BLaER1 (cell line): Measurements from ENCODE around the gene SAMD4A.

ENCODE experiments used
- H3K27ac ChIP-seq: shearing (Covaris generic); formaldehyde crosslinking; 2 replicates; pipeline ENCODE4 v1.8.1; 2022
- H3K27me3 ChIP-seq: shearing (Covaris generic); formaldehyde crosslinking; 2 replicates; pipeline ENCODE4 v1.8.1; 2022
- H3K36me3 ChIP-seq: shearing (Covaris generic); formaldehyde crosslinking; 2 replicates; pipeline ENCODE4 v1.8.1; 2022
- H3K4me1 ChIP-seq: shearing (Covaris generic); formaldehyde crosslinking; 2 replicates; pipeline ENCODE4 v1.8.1; 2022
- H3K4me2 ChIP-seq: shearing (Covaris generic); formaldehyde crosslinking; 2 replicates; pipeline ENCODE4 v1.8.1; 2022
- H3K4me3 ChIP-seq: shearing (Covaris generic); formaldehyde crosslinking; 2 replicates; pipeline ENCODE4 v1.8.1; 2022
- H3K9ac ChIP-seq: shearing (Covaris generic); formaldehyde crosslinking; 2 replicates; pipeline ENCODE4 v1.8.1; 2022
- H3K9me3 ChIP-seq: shearing (Covaris generic); formaldehyde crosslinking; 2 replicates; pipeline ENCODE4 v1.8.1; 2022
- H4K20me1 ChIP-seq: shearing (Covaris generic); formaldehyde crosslinking; 2 replicates; pipeline ENCODE4 v1.8.1; 2022
- Cebpa-rat ChIP-seq: shearing (Covaris generic); IDR thresholded peaks from 2 replicates; pipeline ENCODE4 v1.8.1; 2022

Gene SAMD4A

DNA sequence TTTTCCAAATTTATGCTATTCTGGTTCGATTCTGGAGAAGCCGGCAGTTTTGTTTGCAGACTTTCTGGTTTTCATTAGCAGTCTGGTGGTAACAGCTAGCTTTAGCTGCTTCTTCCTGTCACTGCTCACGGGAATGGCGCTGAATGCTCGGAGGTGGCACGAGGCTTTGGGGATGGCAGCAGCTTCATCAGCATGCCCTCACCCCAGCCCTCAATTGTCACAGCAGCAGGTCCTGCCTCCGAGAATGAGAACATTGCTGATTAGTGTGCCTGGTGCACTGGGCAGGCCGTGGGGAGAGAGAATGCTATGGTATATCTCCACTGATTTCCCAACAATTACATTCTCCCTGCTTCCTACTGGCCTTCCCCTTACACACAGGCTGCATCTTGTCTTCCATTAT lies 73.6 kb downstream of the SAMD4A start:
- no peak overlapping the region for H3K4me3 ChIP-seq

DNA sequence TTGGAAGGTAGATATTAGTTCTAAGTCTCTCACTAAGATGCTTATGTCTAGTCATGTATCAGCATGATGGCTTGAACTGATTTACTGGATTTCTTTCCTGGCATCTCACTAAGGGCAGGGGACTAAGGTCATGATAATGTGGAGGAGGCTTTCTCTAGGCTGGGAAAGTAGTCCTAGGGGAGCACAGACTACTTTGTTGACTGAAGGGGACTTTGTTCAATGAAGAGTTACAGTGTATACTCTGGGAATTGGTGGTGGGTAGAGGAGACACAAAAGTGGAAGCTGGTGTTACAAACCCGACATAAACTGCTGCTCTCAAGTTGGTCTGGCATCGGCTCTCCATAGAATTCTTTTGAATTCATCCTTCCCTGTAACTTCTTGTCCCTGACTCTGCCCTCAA lies 75.2 kb downstream of the SAMD4A start:
- H3K27ac ChIP-seq = no peak overlapping the region

More for the DNA sequence above, 73.6 kb downstream of the SAMD4A start:
- peaks cover 96% of the 10 kb centered on the region for H4K20me1 ChIP-seq
- no peaks in the 10 kb centered on the region for H3K27me3 ChIP-seq
- peaks cover 5% of the 10 kb centered on the region; the same call in 1 of the 2 replicates for H3K36me3 ChIP-seq
- H3K9me3 ChIP-seq = no peaks in the 10 kb centered on the region
- H3K27ac ChIP-seq = no peak overlapping the region
- H3K9ac ChIP-seq = no peak overlapping the region
- H3K4me2 ChIP-seq = no peak overlapping the region
- 0 out of 2 replicates have a peak, but pooled peaks cover 3% of the 10 kb centered on the region for H3K4me1 ChIP-seq
- TF ChIP-seq Cebpa-rat = no peak

DNA sequence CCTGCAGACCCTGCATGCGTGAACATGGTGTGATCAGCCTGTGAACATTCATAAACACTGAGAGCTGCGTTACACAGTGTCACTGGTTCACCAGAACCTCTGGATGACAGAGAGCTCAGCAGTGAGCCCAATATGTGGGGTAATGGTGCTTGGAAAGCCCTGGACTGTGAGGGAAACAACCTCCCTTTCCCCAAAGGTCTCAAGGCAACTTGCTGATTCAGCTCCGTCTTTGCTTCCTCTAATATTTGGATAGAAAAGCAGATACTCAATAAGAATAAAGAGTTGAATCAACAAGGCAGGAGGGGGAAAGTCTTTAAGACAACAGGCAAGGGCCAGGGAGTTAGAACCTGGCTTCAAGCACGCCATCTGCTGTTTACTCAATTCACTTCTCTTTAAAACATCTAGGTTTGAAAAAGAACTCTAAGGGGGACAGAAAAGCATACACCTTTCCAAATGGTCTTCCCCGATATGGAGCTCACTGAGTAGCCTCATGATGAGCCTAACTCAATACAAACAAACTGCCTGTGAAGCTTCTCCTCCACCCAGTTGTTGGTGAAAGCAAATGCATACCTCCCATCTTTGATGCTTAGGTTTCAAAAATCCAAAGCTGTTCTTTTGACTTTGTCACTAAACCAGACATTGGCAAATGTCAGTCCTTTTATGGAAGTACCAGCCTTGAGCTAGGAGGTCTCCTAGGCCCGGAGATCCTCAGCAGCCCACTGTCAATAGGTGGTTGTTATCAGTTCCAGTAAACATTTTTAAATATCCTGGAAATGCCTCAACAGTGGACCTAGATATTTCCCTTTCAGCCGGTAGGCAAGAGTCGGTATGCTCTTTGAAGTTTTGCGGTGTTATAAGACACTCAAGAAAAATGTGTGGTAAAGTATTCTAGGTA lies 76.1 kb downstream of the SAMD4A start:
- no peak for TF ChIP-seq Cebpa-rat
- Histone ChIP-seq H4K20me1 (peaks cover 79% of the 10 kb centered on the region), H3K4me2 (no peak overlapping the region), H3K4me3 (no peak overlapping the region), H3K9me3 (no peaks in the 10 kb centered on the region), H3K27me3 (no peaks in the 10 kb centered on the region), H3K27ac (no peak overlapping the region), H3K9ac (no peak overlapping the region), H3K36me3 (no peaks in the 10 kb centered on the region; the same call in 1 of the 2 replicates), H3K4me1 (0 out of 2 replicates have a peak, but pooled peaks cover 9% of the 10 kb centered on the region)

More for the DNA sequence above, 75.2 kb downstream of the SAMD4A start:
- no peak overlapping the region for H3K9ac ChIP-seq
- H3K36me3 ChIP-seq = no peaks in the 10 kb centered on the region; the same call in 1 of the 2 replicates
- H3K4me1 ChIP-seq = 0 out of 2 replicates have a peak, but pooled peaks cover 9% of the 10 kb centered on the region
- H3K4me3 ChIP-seq = no peak overlapping the region
- no peak for TF ChIP-seq Cebpa-rat
- H3K27me3 ChIP-seq = no peaks in the 10 kb centered on the region
- no peak overlapping the region for H3K4me2 ChIP-seq
- H3K9me3 ChIP-seq = no peaks in the 10 kb centered on the region
- H4K20me1 ChIP-seq = peaks cover 86% of the 10 kb centered on the region

DNA sequence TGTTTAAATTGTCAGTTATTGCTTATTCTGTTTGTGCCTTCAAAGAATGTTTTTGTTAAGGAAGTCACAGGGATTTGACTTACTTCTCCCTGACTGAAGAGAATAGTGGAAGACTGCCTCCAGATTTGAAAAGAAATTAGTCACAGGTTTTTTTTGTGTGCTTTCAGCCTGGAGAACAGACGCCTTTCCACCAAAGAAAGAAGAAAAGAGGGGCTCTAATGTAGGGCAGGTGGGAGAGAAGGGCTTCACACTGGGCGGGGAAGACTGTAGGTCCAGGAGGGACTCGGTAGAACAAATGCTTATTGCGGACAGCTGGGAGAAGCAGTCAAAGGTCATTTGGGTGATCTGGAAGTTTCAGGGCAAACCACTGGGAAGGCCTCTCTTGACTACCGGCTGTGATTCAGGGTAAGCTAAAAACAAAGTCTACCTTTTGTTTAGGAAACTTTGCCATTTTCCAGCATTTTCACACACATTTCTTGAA lies 76.8 kb downstream of the SAMD4A start:
- H3K4me2 ChIP-seq = no peak overlapping the region
- no peak for TF ChIP-seq Cebpa-rat

DNA sequence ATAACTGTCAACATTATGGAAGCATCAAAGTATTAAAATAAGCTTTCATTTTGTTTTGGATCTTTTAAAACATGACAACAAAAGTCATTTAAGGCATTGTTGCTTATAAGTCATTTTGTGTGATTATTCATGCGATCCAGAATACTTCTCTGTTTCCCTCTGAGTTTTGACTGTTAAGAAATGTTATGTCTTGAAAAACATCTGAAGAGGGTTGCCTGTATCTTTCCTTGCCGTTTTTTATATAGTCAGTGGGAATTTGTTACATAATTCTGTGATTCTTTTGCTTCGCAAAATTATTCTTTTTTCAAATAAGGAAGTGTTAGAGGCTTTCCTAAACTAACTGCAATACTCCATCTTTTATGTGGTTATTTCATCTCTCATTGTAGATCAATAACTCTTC lies 78.7 kb downstream of the SAMD4A start:
- H3K4me3 ChIP-seq = no peak overlapping the region
- no peaks in the 10 kb centered on the region; the same call in 1 of the 2 replicates for H3K36me3 ChIP-seq
- no peak overlapping the region for H3K9ac ChIP-seq
- H3K27ac ChIP-seq = no peak overlapping the region
- H4K20me1 ChIP-seq = peaks cover 79% of the 10 kb centered on the region
- no peak overlapping the region for H3K4me2 ChIP-seq
- no peaks in the 10 kb centered on the region for H3K27me3 ChIP-seq
- no peaks in the 10 kb centered on the region for H3K9me3 ChIP-seq
- H3K4me1 ChIP-seq = peaks cover 24% of the 10 kb centered on the region
- no peak for TF ChIP-seq Cebpa-rat

More for the DNA sequence above, 76.8 kb downstream of the SAMD4A start:
- Histone ChIP-seq H3K9ac (no peak overlapping the region), H3K27ac (no peak overlapping the region), H3K4me1 (0 out of 2 replicates have a peak, but pooled peaks cover 9% of the 10 kb centered on the region), H3K36me3 (no peaks in the 10 kb centered on the region; the same call in 1 of the 2 replicates), H3K9me3 (no peaks in the 10 kb centered on the region), H4K20me1 (peaks cover 79% of the 10 kb centered on the region), H3K27me3 (no peaks in the 10 kb centered on the region), H3K4me3 (no peak overlapping the region)

DNA sequence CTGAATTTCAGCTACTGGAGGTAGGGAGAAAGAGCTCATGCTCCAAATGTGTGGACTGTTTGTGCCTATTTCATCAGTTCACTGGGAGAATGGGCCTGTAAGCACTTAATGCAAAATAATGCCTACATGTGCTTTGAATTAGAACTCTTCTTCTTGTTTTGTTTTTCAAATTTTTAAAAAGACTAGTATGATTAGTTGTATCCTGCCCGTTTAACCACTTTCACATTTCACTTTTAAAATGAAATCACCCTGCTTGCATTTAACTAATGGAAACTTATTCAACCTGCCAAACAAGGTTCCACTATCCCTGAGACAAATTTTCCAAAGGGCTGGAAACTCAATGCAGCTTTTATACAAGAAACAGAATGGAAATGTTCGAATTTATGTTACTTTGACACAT lies 79.7 kb downstream of the SAMD4A start:
- TF ChIP-seq Cebpa-rat = no peak
- Histone ChIP-seq H3K4me1 (peaks cover 25% of the 10 kb centered on the region), H3K27ac (no peak overlapping the region), H3K36me3 (no peaks in the 10 kb centered on the region), H4K20me1 (peaks cover 76% of the 10 kb centered on the region), H3K27me3 (no peaks in the 10 kb centered on the region), H3K9me3 (no peaks in the 10 kb centered on the region), H3K4me3 (no peak overlapping the region), H3K9ac (no peak overlapping the region), H3K4me2 (no peak overlapping the region)

DNA sequence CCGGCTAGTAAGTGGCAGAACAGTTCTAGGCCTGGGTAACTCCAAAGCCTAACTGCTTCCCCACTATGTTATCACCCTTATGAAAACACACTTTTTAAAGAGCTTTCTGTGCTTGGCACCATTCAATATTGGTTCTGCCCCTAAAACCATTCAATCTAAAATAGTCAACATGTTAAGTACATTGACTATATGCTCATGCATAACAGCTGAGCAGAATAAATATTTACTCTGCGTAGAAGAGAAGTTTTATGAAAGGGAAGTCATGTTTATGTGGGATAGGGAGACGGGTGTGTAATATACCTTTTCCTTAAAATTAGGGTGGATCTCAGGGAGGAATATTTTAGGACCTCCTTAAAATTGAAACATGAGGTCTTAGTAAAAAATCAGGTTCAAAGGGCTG lies 80.5 kb downstream of the SAMD4A start:
- H3K9ac ChIP-seq = no peak overlapping the region
- no peak for TF ChIP-seq Cebpa-rat
- H3K27me3 ChIP-seq = no peaks in the 10 kb centered on the region
- no peak overlapping the region for H3K4me2 ChIP-seq
- H3K36me3 ChIP-seq = no peaks in the 10 kb centered on the region
- H4K20me1 ChIP-seq = peaks cover 76% of the 10 kb centered on the region
- H3K4me1 ChIP-seq = peaks cover 25% of the 10 kb centered on the region
- no peak overlapping the region for H3K4me3 ChIP-seq
- no peaks in the 10 kb centered on the region for H3K9me3 ChIP-seq
- H3K27ac ChIP-seq = no peak overlapping the region

DNA sequence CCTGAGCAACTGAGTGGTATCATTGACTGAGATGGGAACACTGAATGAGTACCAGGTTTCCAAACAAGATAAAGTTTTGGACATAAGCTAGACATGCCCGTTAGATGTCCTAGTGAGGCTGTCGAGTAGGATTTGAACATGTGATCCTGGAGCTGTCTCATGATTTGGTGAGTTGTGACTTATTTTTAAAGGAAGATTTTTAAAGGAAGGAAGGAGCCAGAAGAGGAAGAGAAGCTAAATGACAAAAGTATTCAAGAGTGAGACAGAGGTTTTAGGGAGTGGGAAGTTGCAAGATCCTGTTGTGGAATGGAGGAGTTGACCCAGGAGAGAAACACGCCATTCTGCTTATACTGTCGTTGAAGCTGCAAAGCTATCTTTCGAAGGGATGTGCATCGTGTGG lies 82.1 kb downstream of the SAMD4A start:
- H3K4me2 ChIP-seq = no peak overlapping the region
- H3K9ac ChIP-seq = no peak overlapping the region
- peaks cover 3% of the 10 kb centered on the region; the same call in 1 of the 2 replicates for H3K36me3 ChIP-seq
- H3K4me1 ChIP-seq = peaks cover 32% of the 10 kb centered on the region
- H3K27me3 ChIP-seq = no peaks in the 10 kb centered on the region
- no peak overlapping the region for H3K27ac ChIP-seq
- no peaks in the 10 kb centered on the region for H3K9me3 ChIP-seq
- H4K20me1 ChIP-seq = peaks cover 60% of the 10 kb centered on the region
- H3K4me3 ChIP-seq = no peak overlapping the region
- no peak for TF ChIP-seq Cebpa-rat

DNA sequence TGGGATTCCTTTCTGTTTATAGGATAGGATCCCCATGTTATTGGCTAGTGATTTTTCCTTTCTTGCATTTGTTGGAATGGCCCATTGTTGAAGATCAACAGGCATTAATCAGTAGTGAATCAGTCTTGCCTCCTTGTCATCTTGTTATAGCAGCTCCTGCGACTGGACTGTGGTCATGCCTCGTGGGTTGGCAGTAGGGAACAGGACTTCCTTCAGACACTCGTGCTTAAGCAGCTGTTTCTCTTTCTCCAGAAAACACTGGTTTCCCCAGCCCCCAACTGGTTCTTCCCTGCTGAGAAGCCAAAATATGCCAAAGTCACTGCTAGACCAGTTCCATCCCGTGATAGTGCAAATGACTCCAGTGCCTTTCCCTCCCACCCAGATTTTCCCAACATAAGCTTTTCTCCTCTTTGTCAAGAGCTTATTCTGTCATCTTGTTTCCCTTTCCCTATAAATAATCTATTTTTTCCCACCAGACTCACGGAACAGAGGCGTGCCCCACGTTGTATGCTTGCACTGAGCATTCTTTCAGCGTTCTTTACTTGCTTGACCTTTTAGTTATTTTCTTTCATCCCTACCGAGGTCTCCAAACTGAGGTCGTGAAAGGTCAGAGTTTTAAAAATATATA lies 83.5 kb downstream of the SAMD4A start:
- no peak overlapping the region for H3K4me3 ChIP-seq
- no peak overlapping the region for H3K27ac ChIP-seq
- peaks cover 47% of the 10 kb centered on the region for H4K20me1 ChIP-seq

DNA sequence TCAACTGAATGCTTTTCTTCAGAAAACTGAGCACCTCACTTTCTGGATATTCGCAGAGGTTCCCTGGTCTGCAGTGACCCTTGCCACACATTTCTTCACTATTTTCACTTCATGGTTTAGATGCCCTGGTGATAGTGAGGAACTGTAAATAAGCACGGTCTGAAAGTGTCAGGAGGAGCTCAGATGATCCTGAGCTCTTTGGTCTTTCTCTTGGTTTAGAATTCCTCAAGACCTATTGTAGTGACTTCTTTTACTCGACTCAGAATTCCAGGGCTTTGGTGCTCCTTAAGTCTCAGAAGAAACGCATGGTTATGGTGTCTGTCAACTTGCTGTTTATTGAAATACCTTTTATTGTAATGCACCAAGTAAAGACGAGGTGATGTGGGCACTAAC lies 84.0 kb downstream of the SAMD4A start:
- H3K9me3 ChIP-seq = no peaks in the 10 kb centered on the region
- no peak overlapping the region for H3K9ac ChIP-seq
- peaks cover 47% of the 10 kb centered on the region for H4K20me1 ChIP-seq
- H3K36me3 ChIP-seq = peaks cover 9% of the 10 kb centered on the region
- H3K27me3 ChIP-seq = no peaks in the 10 kb centered on the region
- no peak overlapping the region for H3K27ac ChIP-seq
- H3K4me3 ChIP-seq = no peak overlapping the region
- H3K4me2 ChIP-seq = no peak overlapping the region
- no peak for TF ChIP-seq Cebpa-rat
- H3K4me1 ChIP-seq = peaks cover 27% of the 10 kb centered on the region

More for the DNA sequence above, 83.5 kb downstream of the SAMD4A start:
- no peak overlapping the region for H3K9ac ChIP-seq
- no peak for TF ChIP-seq Cebpa-rat
- no peaks in the 10 kb centered on the region for H3K9me3 ChIP-seq
- H3K4me2 ChIP-seq = peak overlapping the region; percentile 47
- H3K27me3 ChIP-seq = no peaks in the 10 kb centered on the region
- H3K4me1 ChIP-seq = peaks cover 32% of the 10 kb centered on the region
- H3K36me3 ChIP-seq = peaks cover 9% of the 10 kb centered on the region
